Right lobe of liver (tissue), 4 donors: Measurements from ENCODE around the gene DYNC1LI2.

Experiments
- POLR2A ChIP-seq: fragments of 450-650 bp; IDR thresholded peaks from one replicate; pipeline ENCODE4 v1.6.1; 2017; ENCODE audit warnings: antibody characterized with exemption, mild to moderate bottlenecking
- TF ChIP-seq, protein P1 (sequence below), 4 donors: fragments of 200-600 bp in 3 of 4; fragments of 450-650 bp in 1 of 4; IDR thresholded peaks; one replicate each; pipeline versions ENCODE4 v1.5.1 to v1.8.0; 2016 to 2022; ENCODE audit warnings: antibody characterized with exemption in 4 of 4, mild to moderate bottlenecking in 2 of 4
- donor health status: DM: no; HTN: no; CAD: no.
- donor health status: DM: no; HTN: no; CAD: no.
- donor health status: DM: no; HTN: yes; CAD: no.

DNA sequence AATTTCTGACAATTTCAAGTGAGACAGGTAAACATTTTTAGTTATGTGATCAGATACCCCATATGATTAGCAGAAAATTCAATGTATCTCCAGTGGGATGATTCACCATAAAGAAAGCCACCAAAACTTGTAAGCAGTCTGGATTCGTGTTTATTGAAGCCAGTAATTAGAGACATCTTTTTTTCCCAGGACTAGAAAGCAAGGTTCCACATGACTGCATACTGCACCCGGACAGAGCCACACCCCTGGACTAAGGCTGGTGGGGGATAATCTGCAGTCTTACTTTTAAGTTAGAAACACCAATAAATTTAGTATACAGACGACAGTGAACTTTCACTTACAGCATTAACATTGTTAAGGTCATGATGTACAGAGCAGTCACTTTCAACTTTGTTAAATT is 30.6 kb downstream of the DYNC1LI2 start:
- TF ChIP-seq, protein P1, sequence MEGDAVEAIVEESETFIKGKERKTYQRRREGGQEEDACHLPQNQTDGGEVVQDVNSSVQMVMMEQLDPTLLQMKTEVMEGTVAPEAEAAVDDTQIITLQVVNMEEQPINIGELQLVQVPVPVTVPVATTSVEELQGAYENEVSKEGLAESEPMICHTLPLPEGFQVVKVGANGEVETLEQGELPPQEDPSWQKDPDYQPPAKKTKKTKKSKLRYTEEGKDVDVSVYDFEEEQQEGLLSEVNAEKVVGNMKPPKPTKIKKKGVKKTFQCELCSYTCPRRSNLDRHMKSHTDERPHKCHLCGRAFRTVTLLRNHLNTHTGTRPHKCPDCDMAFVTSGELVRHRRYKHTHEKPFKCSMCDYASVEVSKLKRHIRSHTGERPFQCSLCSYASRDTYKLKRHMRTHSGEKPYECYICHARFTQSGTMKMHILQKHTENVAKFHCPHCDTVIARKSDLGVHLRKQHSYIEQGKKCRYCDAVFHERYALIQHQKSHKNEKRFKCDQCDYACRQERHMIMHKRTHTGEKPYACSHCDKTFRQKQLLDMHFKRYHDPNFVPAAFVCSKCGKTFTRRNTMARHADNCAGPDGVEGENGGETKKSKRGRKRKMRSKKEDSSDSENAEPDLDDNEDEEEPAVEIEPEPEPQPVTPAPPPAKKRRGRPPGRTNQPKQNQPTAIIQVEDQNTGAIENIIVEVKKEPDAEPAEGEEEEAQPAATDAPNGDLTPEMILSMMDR (IDR thresholded peaks at IDR 0.05) = no peak
- TF ChIP-seq POLR2A = no peak
